Stimulated activated CD8-positive, alpha-beta memory T cell treated with anti-CD3 and anti-CD28 coated beads, Interleukin-2, amount 100 ng/mL, for 48 hours (primary cell): ENCODE measurements around the gene MYD88.
A peak's percentile ranks its signal among the peaks of the same experiment; 100 is the strongest.
"Not testable (repeated sequence)": the region's sequence is repeated elsewhere in the genome, so short reads cannot be mapped to it uniquely, and the experiment has no call there.

Experiments
- DNase-seq, 2 donors: peaks; one replicate each; pipeline ENCODE4 v3.0.0-alpha.2; 2020; ENCODE audit warnings: low read depth in 2 of 2

The MYD88 gene

GRCh38 chr3:38142959-38143358 lies 4.5 kb downstream of the MYD88 start:
- DNase-seq = no peak

GRCh38 chr3:38143511-38143910 lies 5.0 kb downstream of the MYD88 start:
- no peak for DNase-seq

- DNase-seq = no peak
These were observed 8.0 kb downstream of the MYD88 start for GRCh38 chr3:38146504-38146903.

DNA sequence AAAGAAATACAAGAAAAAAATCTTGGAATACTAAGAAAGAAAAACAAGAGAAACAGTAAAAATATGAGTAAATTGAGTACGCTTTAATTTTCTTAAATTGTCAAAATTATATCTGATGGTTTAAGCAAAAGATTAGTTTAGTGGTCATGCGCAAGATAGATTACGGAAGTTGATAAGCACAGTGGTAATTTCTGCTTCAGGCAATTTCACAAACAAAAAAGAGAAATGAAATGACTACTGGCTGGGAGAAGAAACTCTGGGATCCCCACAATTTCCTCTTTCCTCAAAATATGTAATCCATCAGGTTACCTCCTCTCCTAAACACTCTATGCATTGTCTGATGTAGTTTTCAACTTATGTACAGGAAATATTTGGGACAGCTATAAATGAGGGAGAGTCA lies 9.0 kb downstream of the MYD88 start:
- no peak for DNase-seq

GRCh38 chr3:38148311-38148882 lies 9.9 kb downstream of the MYD88 start:
- DNase-seq = no peak

- DNase-seq = no peak
These were observed 11.2 kb downstream of the MYD88 start for GRCh38 chr3:38149708-38150107.

DNA sequence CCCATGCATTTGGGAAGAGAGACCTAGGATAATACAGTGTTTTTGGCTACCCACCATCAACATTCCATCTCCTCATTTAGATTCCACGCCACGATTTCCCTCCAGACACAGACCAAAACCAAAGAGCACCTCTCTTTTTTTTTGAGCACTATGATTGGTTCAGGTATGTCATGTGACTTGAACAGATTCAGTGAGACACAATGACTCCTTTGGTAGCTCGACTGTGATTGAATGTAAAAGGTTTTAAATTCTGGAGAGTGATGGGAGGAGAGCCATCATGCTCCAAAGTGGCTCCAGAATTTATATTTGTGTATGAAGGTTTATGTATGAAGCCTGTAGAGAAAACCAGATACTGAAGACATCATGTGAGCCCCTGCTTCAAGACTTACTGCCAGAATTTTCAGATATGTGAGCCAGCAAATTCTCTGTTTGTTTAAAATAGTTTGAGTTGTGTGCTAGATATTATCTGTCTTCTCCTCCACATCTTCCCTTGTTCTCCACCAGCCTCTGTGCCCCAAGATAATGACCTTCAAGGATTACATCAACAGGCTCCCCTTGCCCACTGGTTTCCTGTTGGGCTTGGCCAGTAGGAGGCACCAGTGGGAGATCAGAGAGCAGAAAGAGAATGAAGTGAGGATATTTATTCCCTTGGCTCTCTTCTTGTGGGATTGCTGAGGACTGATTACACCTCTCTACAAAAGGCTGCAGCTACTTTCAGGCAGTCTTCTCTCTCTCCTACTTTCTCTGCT lies 12.5 kb downstream of the MYD88 start:
- no peak for DNase-seq

- DNase-seq = no peak
These were observed 13.3 kb downstream of the MYD88 start for GRCh38 chr3:38151667-38152265.

DNA sequence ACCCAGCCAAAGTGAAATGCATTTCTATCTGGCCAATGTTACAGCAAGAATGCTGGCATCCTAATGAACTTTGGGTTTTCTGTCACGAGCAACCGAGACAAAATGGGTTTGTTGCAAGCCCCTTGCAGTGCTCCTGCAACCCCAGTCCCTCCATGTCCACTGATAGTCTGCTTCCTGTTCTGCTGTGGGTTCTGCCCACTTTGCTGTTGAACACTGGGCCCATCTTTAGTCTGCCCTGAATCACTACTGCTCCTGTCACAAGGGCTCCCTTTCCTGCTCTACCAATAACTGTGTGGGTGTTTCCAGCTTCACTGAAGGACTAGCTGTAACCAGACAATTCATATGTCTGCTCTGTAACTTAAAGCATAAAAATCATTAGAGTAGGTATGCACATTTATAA lies 14.1 kb downstream of the MYD88 start:
- no peak for DNase-seq

- DNase-seq = no peak
These were observed 14.8 kb downstream of the MYD88 start for GRCh38 chr3:38153221-38153620.

GRCh38 chr3:38154033-38154494 lies 15.6 kb downstream of the MYD88 start:
- DNase-seq = no peak

DNA sequence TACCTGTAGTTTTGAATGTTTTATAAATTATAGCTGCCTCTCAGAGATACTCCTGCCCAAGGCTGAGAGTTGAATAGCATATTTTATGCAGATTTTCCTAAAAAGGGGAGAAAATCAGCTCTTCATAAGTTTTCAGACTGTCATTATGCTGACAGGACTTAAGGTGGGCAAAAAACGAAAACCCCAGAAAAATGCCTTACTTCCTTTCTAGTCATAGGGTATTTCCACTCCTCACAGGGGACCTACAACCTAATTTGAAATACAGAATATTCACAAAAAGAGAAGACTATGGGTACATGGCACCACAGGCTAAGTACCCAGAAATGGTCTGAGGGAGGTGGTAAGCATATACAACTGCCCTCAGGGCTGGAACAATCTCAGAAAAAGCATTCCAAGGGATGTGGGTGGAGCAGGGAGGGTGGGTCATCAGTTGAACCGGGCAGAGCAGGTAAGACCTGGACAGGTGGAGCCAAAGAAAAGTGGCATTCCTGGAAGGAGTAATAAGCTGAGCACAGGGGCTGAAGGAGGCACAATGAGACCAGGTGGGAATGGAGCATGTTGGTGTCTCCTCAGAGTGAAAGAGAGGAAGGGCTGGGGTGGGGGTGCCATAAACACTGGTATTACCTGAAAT lies 16.3 kb downstream of the MYD88 start:
- no peak for DNase-seq

DNA sequence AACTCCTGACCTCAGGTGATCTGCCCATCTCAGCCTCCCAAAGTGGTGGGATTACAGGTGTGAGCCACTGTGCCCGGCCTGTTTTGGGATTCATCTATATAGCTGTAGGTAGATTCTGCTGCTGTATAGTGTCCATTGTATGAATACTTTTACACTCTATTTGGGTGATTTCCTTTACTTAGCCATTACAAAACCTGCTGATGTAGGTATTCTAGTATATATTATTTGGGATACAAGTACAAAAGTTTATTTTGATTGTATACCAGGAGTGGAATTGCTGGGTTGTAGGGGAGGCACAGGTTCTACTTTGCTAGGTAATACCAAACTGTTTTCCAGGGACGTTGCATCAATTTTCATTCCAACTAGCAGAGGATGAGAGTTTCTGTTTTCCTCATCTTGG lies 17.4 kb downstream of the MYD88 start:
- DNase-seq = no peak

- DNase-seq = no peak
These were observed 18.7 kb downstream of the MYD88 start for GRCh38 chr3:38157117-38157516.

DNA sequence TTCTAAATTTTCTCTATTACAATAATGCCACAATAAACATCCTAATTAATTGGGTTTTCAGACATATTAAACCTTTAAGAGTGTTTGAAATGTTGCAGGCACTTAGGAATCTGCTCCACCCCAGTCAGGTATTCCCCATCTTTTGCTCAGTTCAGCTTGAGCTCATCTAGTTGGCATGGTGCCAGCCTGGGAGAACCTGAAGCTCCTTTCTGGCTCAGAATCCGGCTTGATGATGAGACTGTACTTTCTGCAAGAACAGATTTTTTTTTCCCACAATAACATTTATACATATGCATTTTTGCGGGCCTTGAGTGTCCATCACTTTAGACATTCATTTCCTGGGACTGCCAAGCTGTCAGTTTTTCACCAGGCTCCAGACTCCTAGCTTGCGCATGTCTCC lies 19.1 kb downstream of the MYD88 start:
- DNase-seq = no peak

- no peak for DNase-seq
These were observed 20.0 kb downstream of the MYD88 start for GRCh38 chr3:38158472-38158871.

GRCh38 chr3:38160704-38161103 lies 22.2 kb downstream of the MYD88 start:
- not testable (repeated sequence) for DNase-seq

- DNase-seq = no peak
These were observed 24.8 kb downstream of the MYD88 start for GRCh38 chr3:38163117-38163840.

GRCh38 chr3:38163841-38164642 lies 25.6 kb downstream of the MYD88 start:
- no peak for DNase-seq

GRCh38 chr3:38164643-38164951 lies 26.1 kb downstream of the MYD88 start:
- no peak for DNase-seq

GRCh38 chr3:38164952-38165721 lies 26.7 kb downstream of the MYD88 start, which contains the start of gene OXSR1:
TSS of gene OXSR1 (plus strand) at chr3:38165537. CDS start at chr3:38165877, 340 bp downstream.
- DNase-seq = peak; percentile 91 to 94
